Measurements from ENCODE around the gene TBL1XR1. TPM values are rescaled to one million over a fixed set of nuclear protein-coding genes. Genes with fewer than 3 reads are reported as not detected.

TBL1XR1 gene
- total RNA-seq, 2 donors from 2014 or later = 202 to 226 TPM

- intact Hi-C loops (cut with DNase I) = no loop called here
- H3K4me3 ChIP-seq = no peak overlapping the region
- DNase-seq = no peak
Observed at GRCh38 chr3:176995946-176996345, 201.3 kb downstream of the TBL1XR1 start.

GRCh38 chr3:176994891-176995781 lies 202.1 kb downstream of the TBL1XR1 start:
- no peak for TF ChIP-seq CTCF (IDR thresholded peaks at IDR 0.05)
- Histone ChIP-seq H3K27me3 (no peaks in the 10 kb centered on the region), H3K36me3 (no peaks in the 10 kb centered on the region), H3K4me1 (no peaks in the 10 kb centered on the region), H3K9ac (ENCODE audit: low read depth in 2 of 2, low read length in 2 of 2) (no peak overlapping the region), H3K4me3 (no peak overlapping the region), H3K27ac (no peak overlapping the region), H3K9me3 (no peaks in the 10 kb centered on the region)
- peak; percentile 26 for DNase-seq
- intact Hi-C loops (cut with DNase I) = no loop called here

More at GRCh38 chr3:176995946-176996345, 201.3 kb downstream of the TBL1XR1 start:
- Histone ChIP-seq H3K27ac (no peak overlapping the region), H3K4me1 (no peaks in the 10 kb centered on the region), H3K27me3 (no peaks in the 10 kb centered on the region), H3K36me3 (no peaks in the 10 kb centered on the region), H3K9me3 (no peaks in the 10 kb centered on the region), H3K9ac (ENCODE audit: low read depth in 2 of 2, low read length in 2 of 2) (no peak overlapping the region)
- no peak for TF ChIP-seq CTCF (IDR thresholded peaks at IDR 0.05)

GRCh38 chr3:176994393-176994792 lies 202.9 kb downstream of the TBL1XR1 start:
- Histone ChIP-seq H3K4me3 (no peak overlapping the region), H3K27ac (no peak overlapping the region), H3K4me1 (no peaks in the 10 kb centered on the region), H3K36me3 (no peaks in the 10 kb centered on the region), H3K9me3 (no peaks in the 10 kb centered on the region), H3K9ac (ENCODE audit: low read depth in 2 of 2, low read length in 2 of 2) (no peak overlapping the region), H3K27me3 (no peaks in the 10 kb centered on the region)
- intact Hi-C loops (cut with DNase I) = no loop called here
- TF ChIP-seq CTCF (IDR thresholded peaks at IDR 0.05) = no peak
- peak; percentile 33 for DNase-seq

GRCh38 chr3:176992978-176993377 lies 204.3 kb downstream of the TBL1XR1 start:
- DNase-seq = no peak
- intact Hi-C loops (cut with DNase I) = no loop called here
- Histone ChIP-seq H3K27ac (no peak overlapping the region), H3K27me3 (no peaks in the 10 kb centered on the region), H3K9ac (ENCODE audit: low read depth in 2 of 2, low read length in 2 of 2) (no peak overlapping the region), H3K9me3 (no peaks in the 10 kb centered on the region), H3K4me1 (no peaks in the 10 kb centered on the region), H3K4me3 (no peak overlapping the region), H3K36me3 (no peaks in the 10 kb centered on the region)
- TF ChIP-seq CTCF (IDR thresholded peaks at IDR 0.05) = no peak

GRCh38 chr3:176992565-176992964 lies 204.7 kb downstream of the TBL1XR1 start:
- Histone ChIP-seq H3K27me3 (no peaks in the 10 kb centered on the region), H3K4me3 (no peak overlapping the region), H3K4me1 (no peaks in the 10 kb centered on the region), H3K9ac (ENCODE audit: low read depth in 2 of 2, low read length in 2 of 2) (no peak overlapping the region), H3K9me3 (no peaks in the 10 kb centered on the region), H3K36me3 (no peaks in the 10 kb centered on the region), H3K27ac (no peak overlapping the region)
- intact Hi-C loops (cut with DNase I) = no loop called here
- no peak for DNase-seq
- no peak for TF ChIP-seq CTCF (IDR thresholded peaks at IDR 0.05)
